HCEC 1CT (cell line): Measurements from ENCODE around the gene SERPINH1.

Experiments used
- DNase-seq: peaks from one replicate; pipeline ENCODE4 v3.0.0-alpha.2; 2017

The SERPINH1 gene

DNA sequence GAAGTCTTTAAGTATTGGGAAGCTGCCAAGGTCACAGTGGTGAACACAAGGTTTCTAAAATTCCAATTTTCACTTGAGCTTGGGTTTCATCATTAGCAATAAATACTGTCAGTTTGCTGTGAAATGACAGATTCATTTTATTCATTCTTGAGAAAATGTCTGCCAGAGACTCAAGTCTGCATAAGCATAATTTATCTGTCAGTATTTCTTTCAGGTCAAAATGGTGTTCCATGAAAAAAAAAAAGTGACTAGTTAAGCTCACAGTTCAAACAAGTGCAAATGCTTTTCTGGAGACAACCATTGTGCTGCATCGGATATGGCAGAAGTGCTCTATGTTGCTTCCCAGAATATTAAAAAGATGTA is 28.2 kb upstream of the SERPINH1 start:
- DNase-seq: no peak

DNA sequence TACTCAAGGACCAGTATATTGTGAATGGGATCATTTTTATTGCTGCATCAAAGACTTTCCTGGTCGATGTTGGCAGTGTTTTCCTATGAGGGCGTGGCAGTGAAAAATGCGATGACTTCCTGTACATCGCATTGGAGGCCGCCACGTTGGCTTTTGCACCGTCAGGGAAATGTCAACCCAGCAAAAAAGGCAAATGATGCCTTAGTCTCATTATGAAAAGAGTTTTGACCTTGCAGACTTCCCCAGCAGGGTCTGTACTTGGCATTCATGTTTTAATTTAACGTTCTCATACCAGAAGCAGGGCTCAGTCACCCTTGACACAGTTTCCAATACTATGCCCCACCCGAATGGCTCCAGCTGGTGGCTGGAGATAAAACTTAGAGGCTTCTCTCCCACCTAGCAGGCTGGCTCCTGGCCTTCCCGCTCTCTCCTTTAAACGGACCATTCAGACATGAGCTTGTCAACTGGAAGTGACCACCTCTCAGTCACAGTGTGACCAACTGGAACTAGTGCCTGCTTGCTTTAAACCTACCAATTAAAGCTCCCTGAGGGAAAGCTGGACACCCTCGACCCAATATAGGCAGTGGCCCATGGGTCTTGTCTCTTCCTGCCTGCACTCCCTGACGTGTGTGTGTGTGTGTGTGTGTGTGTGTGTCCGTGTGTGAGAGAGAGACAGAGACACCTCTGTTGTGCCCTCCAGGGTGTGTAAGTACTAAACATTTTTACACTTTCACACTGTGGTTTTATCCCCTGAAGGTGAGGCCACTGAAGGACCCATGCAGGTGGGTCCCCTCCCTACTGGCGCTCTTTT is 27.6 kb upstream of the SERPINH1 start:
- no peak for DNase-seq

DNA sequence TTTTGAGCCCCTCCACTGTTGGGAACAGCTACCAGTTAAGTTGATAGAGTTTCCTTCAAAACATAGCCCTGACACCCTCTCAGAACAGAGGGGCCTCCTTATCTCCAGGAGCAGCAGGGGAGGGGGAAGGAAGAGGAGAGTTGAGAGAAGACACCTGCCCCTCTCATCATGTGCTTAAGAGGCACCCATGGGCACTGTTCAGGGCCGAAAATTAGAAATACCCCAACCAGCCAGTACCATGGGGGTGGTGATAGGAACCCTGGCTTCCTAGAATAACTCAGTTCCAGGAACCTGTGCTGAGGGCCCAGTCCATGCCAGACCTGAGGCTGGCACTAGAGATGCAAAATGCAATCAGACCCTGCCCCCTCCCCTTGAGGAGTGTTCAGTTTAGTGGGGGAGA is 27.0 kb upstream of the SERPINH1 start:
- DNase-seq: no peak

DNA sequence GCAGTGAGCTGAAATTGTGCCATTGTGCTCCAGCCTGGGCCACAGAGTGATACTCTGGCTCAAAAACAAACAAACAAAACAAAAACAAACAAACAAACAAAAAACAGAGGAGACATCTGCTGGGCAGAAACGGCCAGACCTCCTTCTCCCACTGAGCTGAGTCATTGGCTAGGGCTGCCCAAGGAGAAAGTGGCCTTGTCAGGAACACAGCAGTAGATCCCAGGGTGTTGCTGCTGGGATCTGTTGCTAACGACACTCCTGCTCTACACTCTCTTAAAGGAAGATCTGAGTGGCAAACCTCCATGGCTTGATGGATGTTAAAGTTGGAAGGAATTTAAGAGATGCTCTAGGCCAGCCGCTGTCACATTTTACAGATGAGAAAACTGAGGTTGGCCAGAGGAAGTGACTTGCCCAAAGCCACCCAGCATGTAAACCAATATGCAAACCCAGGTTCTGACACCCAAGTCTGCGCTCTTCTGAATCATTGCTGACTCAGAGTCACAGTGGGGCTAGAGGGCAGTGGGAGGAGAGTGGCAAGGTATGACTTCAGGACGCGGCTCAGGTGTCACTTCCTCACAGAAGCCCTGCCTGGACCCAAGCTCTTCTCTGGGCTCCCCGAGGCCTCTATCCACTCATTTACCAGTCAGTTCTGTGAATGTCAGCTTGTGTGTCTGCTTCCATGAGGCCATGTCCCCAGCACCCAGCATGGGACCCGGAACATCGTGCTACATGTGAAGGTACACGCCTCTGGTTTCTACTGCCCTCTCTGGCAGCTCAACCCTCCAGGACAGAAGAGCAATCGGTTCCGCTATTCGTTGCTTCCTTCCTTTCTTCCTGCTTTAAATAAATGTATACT is 25.0 kb upstream of the SERPINH1 start:
- DNase-seq: peak; percentile 41

DNA sequence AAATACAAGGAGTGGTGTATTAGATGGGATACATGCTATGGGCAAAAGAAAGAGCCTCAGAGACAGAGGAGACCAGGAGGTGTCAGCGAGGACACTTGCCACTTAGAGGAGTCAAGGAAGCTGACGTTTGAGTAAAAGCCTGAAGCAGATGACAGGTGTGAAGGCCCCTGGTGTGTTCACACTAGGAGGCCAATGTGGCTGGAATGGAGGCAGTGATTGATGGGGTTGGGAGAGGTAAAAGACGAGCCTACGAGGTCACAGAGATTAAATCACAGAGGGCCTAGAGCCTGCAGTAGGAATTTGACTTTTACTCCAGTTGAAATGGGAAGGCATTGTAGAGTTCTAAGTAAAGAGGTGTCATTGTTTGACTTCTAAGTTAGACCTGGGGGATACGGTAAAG is 24.3 kb upstream of the SERPINH1 start:
- DNase-seq: no peak

DNA sequence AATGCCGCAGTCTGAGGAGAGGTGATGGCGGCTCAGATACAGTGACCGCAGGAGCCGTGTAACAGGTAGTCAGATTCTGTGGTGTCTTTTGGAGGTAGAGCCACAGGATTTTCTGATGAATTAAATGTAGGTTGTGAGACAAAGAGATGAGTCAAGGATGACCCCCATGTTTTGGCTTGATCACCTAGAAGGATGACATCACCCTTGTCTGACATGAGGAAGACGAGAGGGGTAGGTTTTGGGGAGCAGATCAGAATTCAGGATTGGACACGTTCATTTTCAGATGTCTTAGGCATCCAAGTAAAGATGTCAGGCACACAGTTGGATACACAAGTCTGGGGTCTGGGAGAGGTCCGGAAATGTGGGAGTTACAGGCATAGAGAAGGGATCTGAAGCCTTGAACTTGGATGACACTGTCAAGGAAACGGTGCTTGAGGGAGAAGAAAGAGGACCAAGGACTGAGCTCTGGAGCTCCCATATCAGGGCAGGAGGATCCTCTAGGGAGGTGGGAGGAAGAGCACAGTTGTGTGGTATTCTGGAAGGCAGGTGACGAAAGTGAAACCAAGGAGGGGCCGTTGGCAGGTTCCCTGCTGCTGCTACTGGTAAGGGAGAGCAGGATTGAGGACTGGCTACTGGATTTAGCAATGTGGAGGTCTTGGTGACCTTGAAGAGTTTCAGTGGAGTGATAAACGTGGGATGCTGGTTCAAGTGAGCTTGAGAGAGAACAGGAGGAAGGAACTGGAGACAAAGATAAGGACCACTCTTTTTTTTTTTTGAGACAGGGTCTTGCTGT is 23.7 kb upstream of the SERPINH1 start:
- no peak for DNase-seq

DNA sequence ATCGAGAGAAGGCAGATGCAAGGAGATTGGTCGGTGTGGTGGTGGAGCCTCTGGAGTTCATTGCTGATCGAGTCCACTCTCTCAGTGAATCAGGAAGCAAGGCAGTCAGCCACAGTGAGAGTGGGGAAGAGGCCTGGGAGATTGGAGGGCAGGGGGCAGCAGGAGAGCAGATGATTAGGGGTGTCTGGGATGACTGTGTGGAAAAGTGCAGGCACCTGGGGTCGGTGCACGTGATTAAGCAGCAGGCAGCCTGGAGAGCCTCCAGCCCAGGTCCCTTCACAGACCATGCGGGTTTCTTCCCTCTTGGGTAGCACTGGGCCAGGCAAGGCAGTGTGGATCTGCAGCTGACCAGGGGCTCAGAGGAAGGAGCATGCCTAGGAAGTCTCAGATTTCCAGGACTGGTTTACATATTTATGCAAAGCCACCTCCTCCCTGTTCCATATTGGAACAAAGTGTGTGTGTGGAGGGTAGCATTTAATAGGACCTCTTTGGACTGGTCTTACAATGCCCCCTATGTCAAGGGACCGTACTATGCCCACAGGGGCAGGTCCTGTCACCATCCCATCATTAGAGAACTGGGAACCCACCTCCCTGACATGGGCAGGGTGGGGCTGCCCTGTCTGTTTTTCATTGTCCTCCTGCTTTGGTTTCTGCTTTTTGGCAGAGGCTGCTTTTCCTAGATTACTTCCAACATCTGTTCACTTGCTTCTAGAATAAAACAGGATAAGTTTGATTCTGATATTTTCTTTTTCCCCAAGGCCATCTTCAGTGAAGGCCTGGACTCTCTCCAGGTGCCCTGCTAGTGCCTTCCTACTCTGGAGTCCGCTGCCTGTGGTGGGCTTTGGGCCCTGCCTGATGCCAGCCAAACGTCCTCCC is 22.4 kb upstream of the SERPINH1 start:
- DNase-seq: no peak

DNA sequence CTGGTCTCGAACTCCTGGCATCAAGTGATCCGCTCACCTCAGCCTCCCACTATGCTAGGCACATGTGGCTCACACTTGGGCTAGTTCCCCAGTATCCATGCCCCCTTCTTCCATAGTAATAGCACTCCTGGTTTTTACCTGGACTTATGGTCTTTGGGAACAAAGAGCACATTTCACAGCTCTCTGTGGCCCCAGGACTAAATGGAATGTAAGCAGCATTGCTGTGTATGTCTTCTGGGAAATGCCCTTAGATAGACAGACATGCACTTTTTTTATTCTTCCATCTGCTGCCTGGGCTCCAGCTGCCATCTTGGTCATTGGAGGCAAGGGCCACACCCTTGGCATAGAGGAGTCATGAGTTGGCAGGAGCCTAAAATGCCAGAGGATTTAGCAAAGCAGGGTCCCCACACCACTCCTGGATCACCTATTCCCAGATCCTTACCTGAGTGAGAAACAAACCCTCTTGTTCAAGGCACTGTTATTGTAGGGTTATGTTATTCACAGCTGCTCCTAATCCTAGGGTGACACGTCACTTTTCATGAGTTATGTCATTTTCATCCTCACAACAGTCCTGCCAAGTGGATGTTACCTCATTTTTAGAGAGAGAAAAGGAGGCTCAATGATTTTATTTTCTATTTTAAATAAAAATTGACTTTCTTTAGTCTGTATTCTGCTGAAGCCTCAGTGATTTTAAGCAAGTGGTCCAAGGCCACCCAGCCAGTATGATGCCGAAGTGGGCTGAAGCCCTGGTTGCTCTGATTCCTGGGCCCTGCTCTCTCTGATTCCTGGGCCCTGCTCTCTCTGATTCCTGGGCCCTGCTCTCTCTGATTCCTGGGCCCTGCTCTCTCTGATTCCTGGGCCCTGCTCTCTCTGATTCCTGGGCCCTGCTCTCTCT is 20.6 kb upstream of the SERPINH1 start:
- no peak for DNase-seq

DNA sequence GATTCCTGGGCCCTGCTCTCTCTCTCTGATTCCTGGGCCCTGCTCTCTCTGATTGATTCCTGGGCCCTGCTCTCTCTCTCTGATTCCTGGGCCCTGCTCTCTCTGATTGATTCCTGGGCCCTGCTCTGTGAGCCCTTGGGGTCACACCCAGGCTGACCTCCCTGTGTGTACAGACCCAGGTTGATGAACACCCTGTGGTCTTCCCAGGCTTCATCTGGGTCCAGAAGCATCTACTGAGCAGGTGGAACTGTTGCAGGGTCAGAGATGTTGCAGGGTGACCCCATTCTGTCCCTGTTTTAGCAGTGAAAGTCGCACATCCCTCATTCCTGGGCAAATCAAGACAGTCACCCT is 20.0 kb upstream of the SERPINH1 start:
- no peak for DNase-seq

DNA sequence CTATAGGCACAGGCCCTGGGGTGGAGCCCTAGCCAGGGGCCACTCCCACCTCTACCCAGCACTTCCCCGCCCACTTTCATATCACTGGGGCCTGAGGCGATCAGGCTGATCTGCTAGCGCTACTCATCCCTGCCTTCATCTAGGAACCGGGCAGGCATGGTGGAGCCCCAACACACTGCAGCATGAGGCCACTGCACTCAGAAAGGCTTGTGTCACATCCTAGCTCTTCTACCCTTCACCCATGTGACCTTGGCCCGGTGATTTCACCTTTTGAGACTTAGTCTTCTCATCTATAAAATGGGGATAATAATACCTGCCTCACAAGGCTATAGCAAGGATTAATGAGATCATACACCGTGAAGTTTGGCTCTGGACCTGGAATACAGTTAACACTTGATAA is 18.2 kb upstream of the SERPINH1 start:
- no peak for DNase-seq

DNA sequence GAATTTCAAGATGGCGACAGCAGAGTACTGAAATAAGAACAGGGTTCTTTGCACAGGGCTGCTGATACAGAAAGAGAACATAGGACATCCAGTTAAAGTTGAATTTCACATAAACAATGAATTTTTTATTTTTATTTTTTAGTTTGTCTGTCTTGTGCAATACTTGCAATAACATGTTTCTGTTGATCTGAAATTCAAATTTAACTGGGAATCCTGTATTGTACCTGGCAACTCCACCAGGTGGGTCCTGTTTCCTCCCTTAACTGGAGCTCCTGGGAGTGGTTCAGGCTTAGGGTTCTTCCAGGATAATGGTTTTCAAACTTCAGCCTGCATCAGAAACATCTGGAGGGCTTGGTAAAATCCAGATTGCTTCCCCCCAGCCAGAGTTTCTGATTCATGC is 14.9 kb upstream of the SERPINH1 start:
- no peak for DNase-seq

DNA sequence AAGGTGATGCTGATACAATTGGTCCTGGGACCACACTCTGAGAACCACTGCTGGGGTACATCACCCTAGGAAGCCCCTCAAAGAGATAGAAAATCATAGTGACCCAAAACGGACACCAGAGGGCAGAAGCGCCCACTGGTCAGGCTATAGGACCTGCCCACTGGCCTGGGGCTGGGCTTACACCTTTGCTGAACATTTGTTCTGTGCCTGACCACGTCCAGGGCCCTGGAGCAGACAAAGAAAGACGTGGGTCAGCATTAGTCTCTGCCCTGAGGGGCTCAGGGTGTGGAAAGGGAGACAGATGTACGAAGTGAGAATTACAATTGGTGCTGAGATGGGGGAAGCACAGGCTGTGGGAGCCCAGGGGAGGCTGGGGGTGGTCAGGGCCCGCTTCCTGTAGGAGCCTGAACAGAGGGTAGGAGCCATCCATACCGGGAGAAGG is 14.4 kb upstream of the SERPINH1 start:
- DNase-seq: peak; percentile 41

DNA sequence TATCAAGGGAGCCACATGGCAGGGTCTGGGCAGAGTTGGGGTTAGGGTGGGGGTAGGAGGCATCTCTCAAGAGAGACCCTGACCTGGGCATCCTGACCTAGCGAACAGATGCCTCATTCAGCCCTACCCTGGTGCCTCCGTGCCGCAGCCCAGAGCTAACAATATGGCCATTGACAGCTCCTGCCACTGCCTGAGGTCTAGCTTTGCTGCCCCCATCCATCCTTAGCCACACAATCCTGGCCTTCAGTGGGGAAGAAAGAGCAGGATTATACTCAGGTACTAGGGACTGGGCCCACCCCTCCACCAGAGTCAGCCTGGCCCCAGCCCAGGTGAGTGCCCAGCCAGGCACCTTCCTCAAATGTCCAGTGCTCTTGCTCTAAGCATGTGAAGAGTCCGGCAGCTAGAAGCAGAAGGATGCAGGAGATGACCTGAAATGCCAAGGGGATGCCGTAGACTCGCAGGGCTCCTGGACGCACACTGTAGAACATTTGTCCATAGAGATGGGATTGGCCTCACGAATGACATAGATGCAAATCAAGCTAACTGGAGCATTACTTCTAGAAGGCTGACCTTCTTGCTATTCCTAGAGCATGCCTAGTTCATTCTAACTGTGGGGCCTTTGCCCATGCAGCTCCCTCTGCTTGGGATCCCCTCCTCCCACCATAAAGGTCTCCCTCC is 13.3 kb upstream of the SERPINH1 start:
- DNase-seq: no peak

DNA sequence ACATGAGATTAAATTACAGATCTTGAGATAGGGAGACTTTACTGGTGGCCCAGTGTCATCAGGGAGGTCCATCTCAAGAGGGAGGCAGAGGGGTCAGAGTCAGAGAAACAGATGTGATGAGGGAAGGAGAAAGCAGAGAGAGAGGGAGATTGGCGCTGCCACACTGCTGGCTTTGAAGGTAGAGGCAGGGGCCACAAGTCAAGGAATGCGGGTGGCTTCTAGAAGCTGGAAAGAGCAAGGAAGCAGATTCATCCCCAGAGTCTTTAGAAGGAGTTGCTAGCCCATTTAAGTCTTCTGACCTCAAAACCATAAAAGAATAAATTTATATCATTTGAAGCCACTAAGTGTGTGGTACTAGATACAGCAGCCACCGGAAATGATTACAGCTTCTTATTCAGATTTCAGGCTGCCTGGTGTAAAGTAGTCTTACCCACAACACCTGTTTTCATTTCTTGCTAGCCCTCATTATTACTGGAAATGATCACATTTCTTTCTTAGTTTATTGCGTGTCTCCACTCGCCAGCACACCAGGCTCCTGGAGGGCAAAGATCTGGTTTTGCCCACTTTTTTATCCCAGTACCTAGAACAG is 12.6 kb upstream of the SERPINH1 start:
- no peak for DNase-seq

DNA sequence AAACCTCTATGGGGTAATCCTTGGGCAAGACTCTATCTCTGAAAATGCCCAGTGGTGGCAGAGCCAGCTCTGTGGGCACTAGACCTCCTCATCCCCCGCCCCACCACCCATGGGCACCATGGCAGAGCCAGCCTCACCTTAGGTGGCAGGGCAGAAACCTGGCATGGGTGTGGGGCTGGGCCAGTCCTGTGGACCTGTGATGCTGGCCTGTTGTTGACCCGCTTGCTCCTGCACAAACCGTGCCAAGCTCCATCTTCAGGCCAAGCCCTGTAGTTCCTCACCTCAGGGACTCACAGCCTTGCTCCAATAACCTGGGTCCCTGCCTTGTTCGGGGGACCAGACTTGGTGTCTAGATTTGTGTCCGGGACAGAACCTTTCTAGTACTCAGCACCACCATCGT is 8.9 kb upstream of the SERPINH1 start:
- DNase-seq: no peak

DNA sequence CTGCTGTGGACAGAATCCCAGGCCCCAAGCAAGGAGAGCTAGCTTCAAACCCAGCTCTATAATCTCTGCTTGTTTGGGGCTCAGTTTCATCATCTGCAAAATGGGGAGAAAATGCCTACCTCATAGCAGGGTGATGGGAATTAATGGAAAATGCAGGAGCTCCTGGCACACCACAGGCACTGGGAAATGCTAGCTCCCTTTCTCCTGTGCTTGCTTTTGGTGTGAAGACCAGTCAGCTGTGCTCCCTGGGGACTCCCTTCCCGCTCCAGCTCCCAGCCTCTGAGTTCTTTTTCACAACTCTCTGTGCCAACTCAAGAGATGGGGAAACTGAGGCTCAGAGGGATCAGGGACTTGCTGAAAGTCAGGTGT is 8.2 kb upstream of the SERPINH1 start:
- DNase-seq: no peak

DNA sequence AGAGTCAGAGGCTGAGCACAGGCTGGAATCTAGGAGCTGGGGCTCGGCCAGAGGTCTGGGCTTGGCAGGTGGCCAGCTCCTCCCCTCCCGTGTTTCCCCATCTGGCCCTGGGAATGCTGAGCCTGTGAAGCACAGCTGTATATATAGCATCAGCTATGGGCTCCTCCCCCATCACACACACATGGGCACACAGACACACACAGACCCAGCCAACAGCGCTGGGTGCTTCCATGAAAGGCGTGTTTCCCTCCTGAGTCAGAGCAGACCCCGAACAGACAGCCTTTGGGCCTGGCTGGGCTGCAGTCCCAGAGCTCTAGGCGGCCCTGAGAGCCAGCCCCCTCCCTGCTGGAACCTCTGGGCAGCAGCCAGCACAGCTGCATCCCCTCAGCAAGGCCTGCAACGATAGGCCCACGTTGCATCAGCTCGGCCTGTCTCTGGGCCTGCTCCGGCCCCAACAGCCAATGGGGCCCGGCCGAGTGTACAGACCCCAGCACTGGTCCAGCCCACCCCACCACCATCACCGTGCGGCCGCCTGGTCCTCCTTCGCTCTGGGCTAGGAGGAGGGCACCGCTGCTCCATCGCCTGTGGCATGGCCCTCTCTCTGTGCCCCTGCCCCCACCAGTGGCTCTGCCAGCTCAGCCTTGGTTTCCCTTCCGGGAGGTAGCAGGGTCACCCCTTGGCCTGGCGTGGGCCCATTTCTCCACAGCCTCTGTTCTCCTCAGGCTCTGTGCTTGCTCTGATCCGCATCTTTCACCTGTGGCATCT is 7.6 kb upstream of the SERPINH1 start:
- DNase-seq: peak; percentile 98

DNA sequence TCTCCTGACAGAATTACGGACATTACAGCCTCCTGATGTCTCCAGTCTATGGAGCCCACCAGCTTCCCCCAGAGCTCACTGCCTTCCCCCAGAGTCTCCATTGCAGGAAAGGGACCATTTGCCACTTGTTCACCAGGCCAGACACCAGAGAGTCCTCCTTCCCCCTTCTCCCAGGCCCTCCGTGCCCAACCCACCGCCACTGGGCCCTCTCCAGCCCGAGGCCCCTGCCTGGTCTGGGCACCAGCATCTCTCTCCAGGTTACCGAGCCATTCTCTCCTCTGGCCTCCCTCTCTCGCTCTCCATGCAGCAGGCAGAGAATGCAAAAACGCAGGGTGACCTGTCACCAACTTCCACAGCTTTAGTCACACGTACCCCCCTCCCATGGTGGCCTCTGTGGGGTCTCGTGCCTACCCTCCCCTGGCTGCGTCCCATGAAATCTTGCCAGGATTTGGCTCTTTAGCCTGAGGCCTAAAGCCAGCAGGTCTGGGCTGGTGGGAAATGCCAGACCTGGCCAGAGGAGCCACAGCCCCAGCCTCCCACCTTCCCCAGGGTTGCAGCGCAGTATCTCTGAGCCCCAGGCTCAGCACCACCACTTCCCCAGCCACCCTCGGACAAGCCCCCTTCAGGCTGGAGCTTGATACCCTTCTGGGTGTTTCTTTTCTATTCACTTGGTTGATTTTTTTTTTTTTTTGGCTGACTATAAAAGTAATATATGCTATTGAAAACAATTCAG is 6.8 kb upstream of the SERPINH1 start:
- no peak for DNase-seq

DNA sequence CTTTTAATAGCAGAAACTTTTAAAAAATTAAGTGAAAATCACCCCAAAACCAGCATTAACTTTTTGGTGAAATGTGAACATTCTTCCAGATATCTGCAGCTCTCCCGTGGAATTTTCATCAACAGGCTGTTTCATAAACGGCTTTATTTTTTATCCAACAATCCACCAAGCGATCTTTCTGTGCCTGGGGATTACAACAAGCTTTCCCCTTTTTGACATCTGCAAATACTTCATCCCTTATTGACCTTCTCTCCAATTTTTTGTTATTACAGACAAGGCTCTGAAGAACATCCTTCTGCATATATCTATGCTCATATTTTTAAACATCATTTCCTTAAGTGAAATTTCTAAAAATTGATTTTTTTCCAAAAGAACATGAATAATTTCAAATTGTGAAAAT is 5.8 kb upstream of the SERPINH1 start:
- DNase-seq: no peak
